C4-2B (cell line): ENCODE data around the gene ABCC10.

Experiments
- CTCF ChIP-seq: fragments of 450-650 bp; conservative IDR thresholded peaks from 2 replicates; pipeline ENCODE4 v1.5.1; 2017; ENCODE audit warnings: mild to moderate bottlenecking
- ZFX ChIP-seq: fragments of 450-650 bp; IDR thresholded peaks from 2 replicates; pipeline ENCODE4 v1.6.1; 2017

GRCh38 chr6:43394982-43395381, 32.4 kb upstream of the ABCC10 start:
- TF ChIP-seq CTCF (no peak), ZFX (no peak)
